ENCODE results near the gene ECSIT.

DNA sequence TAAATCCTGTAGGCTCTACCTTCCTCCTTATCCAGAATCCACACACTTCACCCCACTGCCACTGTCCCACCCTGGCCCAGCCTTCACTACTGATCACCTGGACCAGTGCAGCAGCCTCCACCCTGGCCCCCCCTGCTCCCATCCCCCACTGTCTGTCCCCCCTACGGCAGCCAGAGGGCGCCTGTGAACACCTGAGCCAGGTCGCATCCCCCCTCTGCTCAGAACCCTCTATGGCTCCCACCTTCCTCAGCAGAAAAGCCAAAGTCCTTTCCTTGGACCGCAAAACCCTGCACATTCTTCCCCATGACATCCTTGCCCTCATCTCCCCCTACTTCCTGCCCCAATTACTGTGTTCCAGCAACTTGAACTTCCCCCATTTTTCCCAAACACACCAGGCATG, 68.7 kb downstream of the ECSIT start:
- TF ChIP-seq, protein P1, sequence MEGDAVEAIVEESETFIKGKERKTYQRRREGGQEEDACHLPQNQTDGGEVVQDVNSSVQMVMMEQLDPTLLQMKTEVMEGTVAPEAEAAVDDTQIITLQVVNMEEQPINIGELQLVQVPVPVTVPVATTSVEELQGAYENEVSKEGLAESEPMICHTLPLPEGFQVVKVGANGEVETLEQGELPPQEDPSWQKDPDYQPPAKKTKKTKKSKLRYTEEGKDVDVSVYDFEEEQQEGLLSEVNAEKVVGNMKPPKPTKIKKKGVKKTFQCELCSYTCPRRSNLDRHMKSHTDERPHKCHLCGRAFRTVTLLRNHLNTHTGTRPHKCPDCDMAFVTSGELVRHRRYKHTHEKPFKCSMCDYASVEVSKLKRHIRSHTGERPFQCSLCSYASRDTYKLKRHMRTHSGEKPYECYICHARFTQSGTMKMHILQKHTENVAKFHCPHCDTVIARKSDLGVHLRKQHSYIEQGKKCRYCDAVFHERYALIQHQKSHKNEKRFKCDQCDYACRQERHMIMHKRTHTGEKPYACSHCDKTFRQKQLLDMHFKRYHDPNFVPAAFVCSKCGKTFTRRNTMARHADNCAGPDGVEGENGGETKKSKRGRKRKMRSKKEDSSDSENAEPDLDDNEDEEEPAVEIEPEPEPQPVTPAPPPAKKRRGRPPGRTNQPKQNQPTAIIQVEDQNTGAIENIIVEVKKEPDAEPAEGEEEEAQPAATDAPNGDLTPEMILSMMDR (IDR thresholded peaks at IDR 0.05), result no peak; the same call in 1 of the 2 replicates
- TF ChIP-seq POLR2AphosphoS5 (IDR thresholded peaks at IDR 0.05; ENCODE audit: low read depth, low read length), result no peak
- TF ChIP-seq, protein P2, sequence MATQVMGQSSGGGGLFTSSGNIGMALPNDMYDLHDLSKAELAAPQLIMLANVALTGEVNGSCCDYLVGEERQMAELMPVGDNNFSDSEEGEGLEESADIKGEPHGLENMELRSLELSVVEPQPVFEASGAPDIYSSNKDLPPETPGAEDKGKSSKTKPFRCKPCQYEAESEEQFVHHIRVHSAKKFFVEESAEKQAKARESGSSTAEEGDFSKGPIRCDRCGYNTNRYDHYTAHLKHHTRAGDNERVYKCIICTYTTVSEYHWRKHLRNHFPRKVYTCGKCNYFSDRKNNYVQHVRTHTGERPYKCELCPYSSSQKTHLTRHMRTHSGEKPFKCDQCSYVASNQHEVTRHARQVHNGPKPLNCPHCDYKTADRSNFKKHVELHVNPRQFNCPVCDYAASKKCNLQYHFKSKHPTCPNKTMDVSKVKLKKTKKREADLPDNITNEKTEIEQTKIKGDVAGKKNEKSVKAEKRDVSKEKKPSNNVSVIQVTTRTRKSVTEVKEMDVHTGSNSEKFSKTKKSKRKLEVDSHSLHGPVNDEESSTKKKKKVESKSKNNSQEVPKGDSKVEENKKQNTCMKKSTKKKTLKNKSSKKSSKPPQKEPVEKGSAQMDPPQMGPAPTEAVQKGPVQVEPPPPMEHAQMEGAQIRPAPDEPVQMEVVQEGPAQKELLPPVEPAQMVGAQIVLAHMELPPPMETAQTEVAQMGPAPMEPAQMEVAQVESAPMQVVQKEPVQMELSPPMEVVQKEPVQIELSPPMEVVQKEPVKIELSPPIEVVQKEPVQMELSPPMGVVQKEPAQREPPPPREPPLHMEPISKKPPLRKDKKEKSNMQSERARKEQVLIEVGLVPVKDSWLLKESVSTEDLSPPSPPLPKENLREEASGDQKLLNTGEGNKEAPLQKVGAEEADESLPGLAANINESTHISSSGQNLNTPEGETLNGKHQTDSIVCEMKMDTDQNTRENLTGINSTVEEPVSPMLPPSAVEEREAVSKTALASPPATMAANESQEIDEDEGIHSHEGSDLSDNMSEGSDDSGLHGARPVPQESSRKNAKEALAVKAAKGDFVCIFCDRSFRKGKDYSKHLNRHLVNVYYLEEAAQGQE (IDR thresholded peaks at IDR 0.05; ENCODE audit: insufficient read depth in 1 of 2, low read depth in 2 of 2, low read length in 1 of 2), result no peak
- no peak for TF ChIP-seq TCF7L2 (IDR thresholded peaks at IDR 0.05; ENCODE audit: low read depth, low read length)
